Left renal cortex interstitium (tissue), 4 donors: Measurements from ENCODE around the gene KRI1. TPM values are rescaled to one million over a fixed set of nuclear protein-coding genes. Genes with fewer than 3 reads are reported as not detected.

Source experiments
- DNase-seq, 4 donors: peaks; one replicate each; pipeline ENCODE4 v3.0.0-alpha.2; 2013; ENCODE audit warnings: low read depth in 4 of 4, low spot score in 2 of 4, missing footprints in 1 of 4
- polyA plus RNA-seq, 4 donors: library from polyadenylated mRNA; unstranded; fragments of 120-200 nt; gene quantifications; one replicate each; pipeline ENCODE4 v1.2.1, GENCODE V29; 2013; ENCODE audit not compliant: insufficient read length in 4 of 4

The KRI1 gene
- polyA plus RNA-seq, 4 donors, result 33.4 to 47.2 (median 37.2) TPM

DNA sequence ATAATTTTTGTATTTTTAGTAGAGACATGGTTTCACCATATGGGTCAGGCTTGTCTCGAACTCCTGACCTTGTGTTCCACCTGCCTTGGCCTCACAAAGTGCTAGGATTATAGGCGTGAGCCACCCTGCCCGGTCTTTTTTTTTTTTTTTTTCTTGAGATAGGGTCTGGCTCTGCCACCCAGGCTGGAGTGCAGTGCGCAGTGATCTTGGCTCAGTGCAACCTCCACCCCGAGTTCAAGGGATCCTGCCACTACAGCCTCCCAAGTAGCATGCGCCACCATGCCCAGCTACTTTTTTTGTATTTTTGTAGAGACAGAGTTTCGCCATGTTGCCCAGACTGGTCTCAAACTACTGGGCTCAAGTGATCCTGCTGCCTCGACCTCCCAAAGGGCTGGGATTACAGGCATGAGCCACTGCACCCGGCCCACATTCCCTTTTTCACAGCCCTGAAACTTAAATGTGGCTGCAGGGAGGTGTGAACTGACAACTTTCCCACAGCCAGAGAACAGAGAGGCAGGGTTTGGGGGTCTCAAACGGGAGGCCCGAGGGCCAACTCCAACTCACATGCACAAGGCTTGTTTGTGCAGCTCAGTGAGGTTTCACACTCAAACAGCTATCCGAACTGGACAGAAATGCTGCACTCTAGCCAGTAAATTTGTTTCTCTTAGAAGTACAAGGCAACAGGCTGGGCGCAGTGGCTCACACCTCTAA lies 44.2 kb downstream of the KRI1 start:
- no peak for DNase-seq

DNA sequence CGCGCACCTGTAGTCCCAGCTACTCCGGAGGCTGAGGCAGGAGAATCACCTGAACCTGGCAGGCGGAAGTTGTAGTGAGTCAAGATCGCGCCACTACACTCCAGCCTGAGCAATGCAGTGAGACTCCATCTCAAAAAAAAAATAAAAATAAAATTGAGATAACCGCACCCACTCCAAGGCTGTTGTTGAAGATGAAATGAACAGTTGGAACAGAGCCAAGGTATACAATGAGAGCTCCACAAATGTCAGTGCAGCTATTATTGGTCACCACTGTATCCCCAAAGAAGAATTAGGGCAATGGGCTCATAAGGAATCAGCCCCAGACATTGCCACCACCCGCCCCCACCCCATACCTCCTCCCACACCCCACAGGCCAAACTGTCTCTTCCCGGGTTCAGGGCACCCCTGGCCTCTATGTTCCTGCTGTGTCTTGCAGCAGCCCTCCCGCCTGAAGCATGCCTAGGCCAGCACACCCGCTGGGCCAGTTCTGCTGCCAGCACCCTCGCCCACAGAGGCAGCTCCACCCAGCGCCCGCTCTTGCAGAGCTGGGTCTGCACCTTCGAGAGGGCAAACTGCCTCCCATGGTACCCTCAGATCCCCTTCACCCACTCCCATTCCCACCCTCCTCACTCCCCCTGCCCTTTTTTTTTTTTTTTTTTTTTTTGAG lies 45.0 kb downstream of the KRI1 start:
- DNase-seq, result no peak

DNA sequence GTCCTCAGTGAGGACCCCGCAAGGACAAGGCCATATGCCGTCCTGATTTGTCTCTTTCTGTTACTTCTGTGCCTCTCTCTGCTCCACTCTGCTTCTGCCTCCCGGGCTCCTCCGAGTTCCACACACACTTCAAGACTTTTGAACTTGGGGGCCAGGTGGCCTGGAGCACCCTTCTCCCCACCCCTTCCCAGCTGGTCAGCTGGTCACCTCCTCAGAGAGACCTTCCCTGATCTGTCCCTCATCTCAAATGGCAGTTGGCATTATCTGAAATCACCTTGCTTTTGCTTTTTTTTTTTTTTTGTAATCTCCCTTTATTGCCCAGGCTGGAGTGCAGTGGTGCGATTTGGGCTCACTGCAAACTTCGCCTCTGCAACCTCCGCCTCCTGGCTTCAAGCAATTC lies 46.4 kb downstream of the KRI1 start:
- DNase-seq, result no peak

DNA sequence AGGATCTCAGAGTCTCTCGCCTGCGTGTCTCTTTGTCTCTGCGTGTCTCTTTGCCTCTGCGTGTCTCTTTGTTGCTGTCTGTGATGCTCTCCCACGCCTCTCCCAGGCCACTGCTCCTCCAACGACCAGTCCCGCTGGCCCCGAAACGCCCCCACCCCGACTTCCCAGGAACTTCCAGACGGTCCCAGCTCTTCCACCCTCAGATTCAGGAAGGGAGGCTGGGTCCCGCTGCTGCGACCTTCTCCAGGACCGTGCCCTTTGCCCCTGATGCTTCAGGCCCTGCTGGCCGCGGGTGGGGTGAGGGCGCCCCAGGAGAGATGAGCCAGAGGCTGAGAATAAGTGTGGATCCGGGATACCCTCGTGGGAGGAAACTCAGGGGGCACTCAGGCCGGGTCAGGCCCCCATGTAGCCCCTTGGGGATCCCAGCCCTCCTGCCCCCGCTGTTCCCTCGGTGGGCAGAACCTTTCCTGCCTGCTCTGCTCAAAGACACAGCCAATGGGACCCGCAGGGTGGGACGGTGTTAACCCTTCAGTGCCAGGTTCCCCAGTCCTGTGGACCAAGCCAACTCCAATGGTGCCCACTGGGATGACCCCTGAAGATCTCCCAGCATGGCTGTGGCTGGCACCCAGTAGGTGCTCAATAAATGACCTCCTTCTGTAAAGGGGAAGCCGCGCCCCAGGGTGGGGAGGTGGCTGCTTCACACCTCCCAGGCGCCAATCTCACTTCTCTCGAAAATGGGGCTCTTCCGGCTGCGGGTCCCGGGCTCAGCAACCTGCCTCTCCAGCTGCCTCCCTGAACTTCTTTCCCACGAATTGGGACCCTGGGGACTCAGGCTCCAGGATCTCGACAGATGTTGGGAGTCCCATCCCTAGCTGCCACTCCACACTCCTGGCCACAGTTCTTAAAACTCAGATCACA lies 47.1 kb downstream of the KRI1 start:
- DNase-seq, result no peak

DNA sequence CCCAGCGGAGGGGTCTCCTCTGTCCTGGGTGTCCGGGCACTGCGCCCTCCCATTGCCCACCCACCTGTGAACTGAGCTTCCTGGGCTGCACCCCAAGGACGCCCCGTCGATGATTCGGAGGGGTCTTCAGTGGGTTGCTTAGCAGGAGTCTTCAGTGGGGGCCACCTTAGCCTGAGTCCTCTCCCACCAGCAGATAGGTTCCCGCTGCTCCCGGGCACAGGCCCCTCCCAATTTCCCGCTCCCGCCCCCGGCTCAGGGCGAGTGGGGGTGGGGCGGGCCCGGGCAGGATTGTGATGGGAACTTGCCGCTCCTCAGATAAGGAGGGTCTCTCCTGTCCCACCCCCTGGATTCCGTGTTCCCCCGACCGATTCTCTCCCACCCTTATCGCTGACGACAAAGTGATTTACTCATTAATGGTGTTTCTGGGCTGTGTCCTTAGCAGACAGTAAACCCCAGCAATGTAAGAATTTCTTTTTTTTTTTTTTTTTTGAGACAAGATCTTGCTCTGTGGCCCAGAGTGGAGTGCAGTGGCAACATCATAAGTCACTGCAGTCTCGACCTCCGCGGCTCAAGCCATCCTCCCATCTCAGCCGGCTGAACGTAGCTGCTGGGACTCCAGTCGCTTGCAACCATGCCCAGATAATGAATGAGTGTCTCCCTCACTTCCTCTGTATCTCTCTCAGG lies 47.9 kb downstream of the KRI1 start:
- no peak for DNase-seq

DNA sequence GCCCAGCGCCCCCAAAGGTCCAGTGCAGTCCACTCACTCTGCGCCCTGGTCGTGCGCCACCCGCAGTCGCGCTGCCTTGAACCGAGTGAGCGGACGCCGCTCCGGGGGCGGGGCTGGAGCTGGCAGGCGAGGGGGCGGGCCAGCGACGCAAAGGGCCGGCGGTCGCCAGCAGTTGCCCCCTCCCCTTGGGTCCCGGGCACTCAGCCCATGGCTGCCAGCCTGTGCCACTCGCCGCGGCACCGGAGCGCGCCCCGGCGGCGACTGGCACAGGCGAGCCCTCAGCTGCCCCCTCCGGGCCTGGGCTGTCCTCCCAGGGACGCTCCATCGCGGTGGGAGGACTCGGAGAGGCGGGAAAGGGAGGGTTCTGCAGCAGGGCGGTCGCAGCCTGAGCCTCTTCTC lies 48.5 kb downstream of the KRI1 start, which contains the start of gene S1PR5:
Gene S1PR5 (minus strand): TSS at position 87 of the 399 bp plus-strand sequence. CDS start 2,436 bp downstream, outside the sequence.
- no peak for DNase-seq

DNA sequence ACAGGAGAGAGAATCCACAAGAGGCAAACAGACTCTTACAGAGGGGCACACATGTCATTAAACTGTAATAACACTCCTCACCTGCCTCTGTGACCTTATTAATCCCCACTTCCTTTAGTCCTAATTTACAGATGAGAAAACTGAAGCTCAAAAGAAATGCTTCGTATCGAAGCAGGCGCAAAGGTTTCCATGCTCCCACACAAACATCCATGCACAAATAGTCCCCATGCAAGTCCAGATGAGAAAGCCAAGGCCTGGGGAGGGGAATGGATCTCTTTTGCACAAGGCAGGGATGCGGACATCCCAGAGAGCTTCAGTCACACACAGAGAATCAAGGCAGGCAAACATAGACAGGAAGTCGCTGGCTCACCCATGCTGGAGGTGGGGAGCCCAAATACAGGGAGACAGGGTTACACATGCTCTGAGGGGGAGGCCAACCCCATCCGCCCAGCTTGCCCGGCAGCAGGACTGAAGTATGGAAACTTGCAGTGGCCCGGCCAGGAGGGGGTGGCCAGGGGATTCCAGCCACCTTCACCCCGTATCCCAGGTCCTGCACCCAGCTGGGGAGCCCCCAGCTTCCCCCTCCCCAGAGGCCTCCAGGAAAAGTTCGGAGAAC lies 49.0 kb downstream of the KRI1 start:
- no peak for DNase-seq

DNA sequence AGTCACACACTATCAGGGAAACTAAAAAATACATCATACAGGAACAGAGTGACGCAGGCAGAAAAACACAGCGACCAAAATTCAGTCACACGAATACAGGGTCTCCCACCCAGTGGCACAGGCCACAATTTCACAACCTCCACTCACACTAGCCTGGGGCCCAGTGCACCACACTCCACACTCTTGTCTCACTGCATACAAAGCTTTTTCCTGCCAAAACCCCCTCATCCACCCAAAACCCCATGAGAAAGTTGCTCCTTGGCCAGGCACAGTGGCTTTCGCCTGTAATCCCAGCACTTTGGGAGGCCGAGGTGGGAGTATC lies 49.8 kb downstream of the KRI1 start:
- DNase-seq, result no peak

DNA sequence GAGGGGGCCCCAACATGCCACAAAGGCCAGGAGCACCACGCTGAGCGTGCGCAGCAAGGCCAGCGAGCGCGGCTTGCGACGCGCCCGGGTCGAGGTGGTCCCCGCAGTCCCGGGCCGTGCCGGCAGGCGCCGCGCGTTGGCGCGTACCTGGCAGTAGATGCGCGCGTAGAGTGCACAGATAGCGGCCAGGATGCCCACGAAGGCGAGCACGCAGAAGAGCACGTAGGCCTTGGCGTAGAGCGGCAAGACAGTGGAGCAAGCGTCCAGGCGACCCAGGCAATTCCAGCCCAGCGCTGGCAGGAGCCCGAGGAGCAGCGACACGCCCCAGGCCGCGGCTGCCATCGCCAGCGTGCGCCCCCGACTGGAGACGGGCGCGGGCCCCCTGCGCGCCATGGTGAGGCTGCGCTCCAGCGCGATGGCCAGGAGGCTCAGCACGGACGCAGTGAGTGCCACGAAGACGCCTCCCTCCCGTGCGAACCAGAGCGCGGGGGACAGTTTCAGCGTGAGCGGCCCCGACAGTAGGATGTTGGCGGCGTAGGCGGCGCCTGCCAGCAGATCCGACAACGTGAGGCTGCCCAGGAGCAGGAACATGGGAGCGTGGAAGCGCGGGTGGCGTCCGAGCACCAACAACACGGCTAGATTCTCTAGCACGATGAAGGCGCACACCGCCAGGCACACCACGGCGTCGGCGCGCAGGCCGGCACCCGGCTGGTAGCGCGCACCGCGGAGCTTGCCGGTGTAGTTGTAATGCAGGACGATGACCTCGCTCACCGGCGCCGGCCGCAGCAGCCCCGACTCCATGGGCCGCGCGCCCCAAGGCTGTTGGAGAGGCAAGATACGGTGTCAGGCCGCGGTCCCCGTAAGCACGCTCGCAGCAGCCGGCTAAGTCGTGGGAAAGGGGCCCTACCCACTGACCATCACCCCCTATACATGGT lies 51.3 kb downstream of the KRI1 start:
- no peak for DNase-seq

DNA sequence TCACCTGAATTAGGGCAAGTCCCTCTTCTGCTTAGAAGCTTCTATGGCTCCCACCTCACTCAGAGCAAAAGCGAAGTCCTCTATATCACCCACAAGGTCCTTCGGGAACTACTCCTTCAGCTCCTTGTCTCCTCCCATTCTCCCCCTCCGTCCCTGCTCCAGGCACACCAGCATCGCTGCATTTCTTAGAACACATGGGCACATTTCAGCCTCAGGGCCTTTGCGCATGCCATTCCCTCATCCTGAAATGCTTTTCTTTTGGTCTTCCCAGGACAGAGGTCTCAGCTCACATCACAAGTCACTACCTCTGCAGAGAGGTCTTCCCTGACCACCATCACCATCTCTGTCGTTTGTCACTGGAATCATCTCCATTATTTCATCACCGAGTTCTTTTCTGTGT lies 52.6 kb downstream of the KRI1 start:
- DNase-seq, result no peak

DNA sequence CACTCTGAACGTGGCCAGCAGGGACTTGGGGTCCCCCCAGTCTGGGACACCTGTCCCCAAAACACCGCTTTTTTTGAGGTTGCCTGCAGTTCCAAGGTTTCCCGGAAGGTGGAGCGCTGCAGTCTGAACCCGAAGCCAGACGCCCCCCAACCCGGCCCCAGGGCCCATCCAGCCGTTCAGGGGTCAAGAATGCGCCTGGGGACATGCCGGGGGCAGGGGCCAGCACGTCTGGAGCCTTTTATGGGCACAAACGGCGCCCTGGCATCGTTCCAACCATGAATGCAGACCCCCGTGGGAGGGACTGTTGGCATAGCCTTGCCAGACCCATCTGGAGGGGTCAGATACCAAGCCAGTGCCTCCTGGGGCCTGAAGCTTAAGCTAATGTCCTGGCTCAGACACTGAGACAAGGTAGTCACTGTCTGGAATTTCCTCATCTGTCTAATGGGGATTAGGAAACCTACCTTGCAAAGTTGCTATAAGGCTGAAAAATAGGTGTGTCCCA lies 55.5 kb downstream of the KRI1 start:
- no peak for DNase-seq

DNA sequence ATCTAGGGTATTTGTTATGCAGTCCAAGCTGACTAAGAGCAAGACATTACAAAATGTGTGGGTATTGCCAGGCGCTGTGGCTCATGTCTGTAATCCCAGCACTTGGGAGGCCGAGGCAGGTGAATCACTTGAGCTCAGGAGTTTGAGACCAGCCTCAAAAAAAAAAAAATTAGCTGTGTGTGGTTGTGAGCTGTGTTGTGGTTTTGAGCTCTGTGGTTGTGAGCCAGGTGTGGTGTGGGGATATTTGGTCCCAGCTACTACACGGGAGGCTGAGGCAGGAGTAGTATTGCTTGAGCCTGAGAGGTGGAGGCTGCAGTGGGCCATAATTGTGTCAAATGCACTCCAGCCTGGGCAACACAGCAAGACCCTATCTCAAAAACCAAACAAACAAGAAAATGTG lies 57.1 kb downstream of the KRI1 start:
- no peak for DNase-seq

DNA sequence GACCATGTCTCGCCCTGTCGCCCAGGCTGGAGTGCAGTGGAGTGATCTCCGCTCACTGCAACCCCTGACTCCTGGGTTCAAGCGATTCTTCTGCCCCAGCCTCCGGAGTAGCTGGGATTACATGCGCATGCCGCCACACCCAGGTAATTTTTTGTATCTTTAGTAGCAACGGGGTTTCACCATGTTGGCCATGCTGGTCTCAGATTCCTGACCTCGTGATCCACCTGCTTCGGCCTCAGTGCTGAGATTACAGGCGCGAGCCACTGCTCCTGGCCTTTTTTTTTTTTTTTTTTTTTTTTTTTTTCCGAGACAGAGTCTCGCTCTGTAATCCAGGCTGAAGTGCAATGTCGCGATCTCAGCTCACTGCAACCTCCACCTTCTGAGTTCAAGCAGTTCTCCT lies 57.8 kb downstream of the KRI1 start:
- no peak for DNase-seq

DNA sequence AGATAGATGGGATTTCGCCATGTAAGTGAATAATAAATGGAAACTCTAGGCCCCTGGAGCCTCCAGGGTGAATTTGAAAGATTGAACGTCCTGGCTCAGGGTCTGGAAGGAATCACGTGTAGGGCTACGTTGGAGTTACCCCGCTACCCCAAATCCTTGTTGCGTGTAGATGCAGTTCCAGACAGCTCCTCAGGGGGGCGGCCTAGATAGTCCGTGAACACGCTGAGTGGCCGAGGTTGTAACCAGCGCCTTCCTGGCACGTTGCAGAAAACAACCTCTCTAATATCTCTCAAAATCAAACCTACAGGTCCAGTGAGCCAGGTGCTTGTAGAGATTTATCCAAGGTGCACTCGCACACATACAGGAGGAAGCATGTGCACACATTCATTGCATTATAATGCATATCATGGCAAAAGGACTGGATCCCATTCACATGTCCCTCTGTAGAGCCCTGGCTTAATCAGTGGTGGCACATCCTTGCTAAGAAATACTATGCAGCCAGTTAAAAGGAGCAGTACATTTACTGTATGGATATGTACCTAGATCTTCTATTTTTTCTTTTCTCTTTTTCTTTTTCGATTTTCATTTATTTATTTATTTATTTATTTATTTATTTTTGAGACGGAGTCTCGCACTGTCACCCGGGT lies 60.1 kb downstream of the KRI1 start:
- no peak for DNase-seq

Other genes with a start within 250 kb of the KRI1 start
- gene FDX2, start 250.0 kb downstream of the KRI1 start, polyA plus RNA-seq, result 10 to 100 TPM; 16.2 to 28.3 (median 21.7) TPM
- gene RAVER1, start 232.5 kb downstream of the KRI1 start, polyA plus RNA-seq, result 10 to 100 TPM; 22.2 to 45.2 (median 35.8) TPM
- 10 to 100 TPM in 2 of 4 donors, 1 to 10 TPM in 2; 8.4 to 11.5 (median 10.4) TPM for gene ICAM3, start 226.4 kb downstream of the KRI1 start, polyA plus RNA-seq
- gene TYK2, start 185.4 kb downstream of the KRI1 start, polyA plus RNA-seq, result 100 to 1,000 TPM in 3 of 4 donors, 10 to 100 TPM in 1; 95.0 to 174 (median 131) TPM
- gene CDC37, start 162.5 kb downstream of the KRI1 start, polyA plus RNA-seq, result 100 to 1,000 TPM; 137 to 181 (median 171) TPM
- gene PDE4A, start 145.5 kb downstream of the KRI1 start, polyA plus RNA-seq, result 1 to 10 TPM; 2.0 to 3.8 (median 2.6) TPM
- gene KEAP1, start 62.7 kb downstream of the KRI1 start, polyA plus RNA-seq, result 10 to 100 TPM; 73.7 to 86.7 (median 77.7) TPM
- 1 to 10 TPM; 1.6 to 1.8 (median 1.8) TPM for gene S1PR5, start 48.6 kb downstream of the KRI1 start, polyA plus RNA-seq
- gene ATG4D, start 22.1 kb downstream of the KRI1 start, polyA plus RNA-seq, result 10 to 100 TPM; 26.7 to 37.1 (median 33.0) TPM
- gene CDKN2D, start 3.0 kb upstream of the KRI1 start, polyA plus RNA-seq, result 10 to 100 TPM in 3 of 4 donors, 1 to 10 TPM in 1; 9.3 to 12.5 (median 10.8) TPM
- 10 to 100 TPM; 48.1 to 53.9 (median 53.4) TPM for gene AP1M2, start 21.3 kb upstream of the KRI1 start, polyA plus RNA-seq
- 100 to 1,000 TPM; 181 to 206 (median 189) TPM for gene SLC44A2, start 59.5 kb upstream of the KRI1 start, polyA plus RNA-seq
- 100 to 1,000 TPM; 227 to 357 (median 306) TPM for gene ILF3, start 88.3 kb upstream of the KRI1 start, polyA plus RNA-seq
- gene QTRT1, start 135.4 kb upstream of the KRI1 start, polyA plus RNA-seq, result 10 to 100 TPM; 38.3 to 78.8 (median 65.4) TPM
- 100 to 1,000 TPM; 124 to 180 (median 138) TPM for gene DNM2, start 152.1 kb upstream of the KRI1 start, polyA plus RNA-seq